Stimulated activated CD4-positive, alpha-beta T cell treated with anti-CD3 and anti-CD28 coated beads, TNF-alpha, amount 100 ng/mL, for 4 hours (primary cell): ENCODE results near the gene SUN2.

ENCODE experiments used
- DNase-seq, 3 experiments: peaks; one replicate each; pipeline ENCODE4 v3.0.0-alpha.2; 2020; ENCODE audit warnings: low read depth in 3 of 3

SUN2 gene

DNA sequence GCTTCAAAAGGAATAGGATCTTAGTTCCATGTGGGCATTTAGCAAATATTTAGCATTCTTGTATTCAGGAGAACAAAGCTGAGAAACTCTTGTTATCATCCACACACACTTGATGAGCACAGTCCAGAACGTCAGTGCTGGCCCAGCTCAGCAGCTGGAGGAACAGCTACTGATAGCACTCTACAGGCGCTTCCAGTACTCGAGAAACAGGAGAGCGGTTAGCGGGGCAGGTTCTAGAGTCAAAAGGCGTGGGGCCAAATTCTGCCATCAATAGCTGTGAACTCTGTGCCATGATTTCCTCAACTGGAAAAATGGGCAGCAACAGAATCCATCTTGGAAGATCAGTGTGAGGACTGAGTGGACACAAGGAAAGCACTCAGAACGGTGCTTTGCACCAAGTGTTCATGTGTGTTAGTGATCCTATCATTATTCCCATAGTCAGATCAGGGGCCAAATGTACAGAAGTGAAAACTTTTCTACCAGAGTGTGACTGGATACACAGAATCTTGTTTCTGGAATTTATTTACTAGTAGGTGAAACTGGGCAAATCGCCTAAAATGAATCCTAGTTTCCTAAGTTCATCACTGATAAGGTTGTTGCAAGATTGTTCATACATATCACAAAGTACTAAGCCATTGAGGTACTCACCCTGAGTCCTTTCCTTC, 58.2 kb downstream of the SUN2 start:
- DNase-seq = no peak

DNA sequence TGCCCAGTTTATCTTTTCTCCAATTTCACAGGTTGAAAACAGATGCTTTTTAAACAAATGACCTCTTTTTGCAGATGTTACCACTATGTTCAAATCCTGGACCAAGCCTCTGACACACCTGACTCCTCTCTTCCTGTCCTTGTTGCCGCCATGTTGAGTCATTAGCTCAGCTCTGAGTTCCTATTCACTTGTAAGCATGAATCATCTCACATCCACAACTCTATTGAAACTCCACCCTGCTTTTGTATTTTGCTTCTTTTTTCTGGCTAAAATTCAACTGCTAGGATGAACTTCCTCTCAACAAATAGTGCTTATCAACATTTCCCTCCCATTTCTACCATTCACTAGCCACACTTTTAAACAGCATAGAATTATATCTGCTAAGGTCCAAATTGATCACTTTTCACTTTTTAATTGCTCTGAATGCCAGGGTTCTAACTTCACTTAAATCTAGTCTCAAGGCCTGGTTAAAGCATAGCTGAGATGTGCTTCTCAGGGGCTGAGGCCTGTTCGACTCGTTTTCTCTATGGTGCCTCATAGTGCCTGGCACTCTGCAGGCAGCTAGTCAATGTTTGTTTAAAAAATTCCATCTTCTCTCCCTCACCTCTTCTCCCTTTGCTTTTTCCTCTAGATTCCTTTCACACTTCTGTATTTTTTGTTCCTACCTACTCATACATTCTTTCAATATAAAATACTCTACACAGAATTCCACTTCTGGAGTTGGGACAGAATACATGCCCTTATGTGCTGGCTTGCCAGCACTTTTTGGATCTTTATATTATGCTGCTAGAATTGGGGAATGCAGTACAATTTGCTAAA, 59.0 kb downstream of the SUN2 start:
- DNase-seq = peak in 1 of 3 experiments; percentile 41

DNA sequence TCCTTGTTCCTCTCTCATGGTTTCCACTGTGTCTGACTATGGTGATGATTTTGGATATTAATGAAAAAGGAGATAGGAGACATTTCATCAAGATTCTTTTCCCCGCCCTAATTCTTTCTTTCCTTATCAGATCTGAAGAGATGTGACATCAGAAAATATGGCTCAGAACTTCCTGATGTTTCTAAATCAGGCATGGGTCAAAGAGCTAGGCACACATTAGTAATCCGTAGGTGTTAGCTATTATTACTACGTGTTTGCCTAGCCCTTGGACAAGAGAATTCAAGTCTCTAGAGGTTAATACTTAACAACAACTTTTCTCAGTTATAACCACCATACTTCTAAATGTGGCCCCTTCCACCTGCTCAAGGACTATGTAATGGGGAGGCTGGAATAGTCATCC, 60.9 kb downstream of the SUN2 start:
- no peak for DNase-seq

DNA sequence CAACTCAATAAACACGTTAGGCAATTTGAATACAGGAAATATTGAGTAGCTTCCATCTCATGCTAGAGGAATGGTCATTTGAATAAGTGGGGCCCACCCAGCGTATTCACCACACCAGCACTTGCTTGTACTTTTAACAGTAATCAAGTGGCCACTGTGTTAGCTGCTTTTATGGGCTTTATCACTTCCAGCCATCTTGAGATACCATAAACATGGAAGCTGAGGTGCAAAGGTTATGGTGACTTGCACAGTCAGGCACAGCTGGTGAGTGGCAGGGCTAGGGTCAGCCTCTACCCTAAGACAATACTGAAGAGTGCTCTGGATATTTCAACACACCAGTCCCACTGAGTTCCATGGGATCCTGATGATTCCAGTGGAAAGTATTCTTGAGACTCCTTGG, 61.7 kb downstream of the SUN2 start:
- DNase-seq = no peak

DNA sequence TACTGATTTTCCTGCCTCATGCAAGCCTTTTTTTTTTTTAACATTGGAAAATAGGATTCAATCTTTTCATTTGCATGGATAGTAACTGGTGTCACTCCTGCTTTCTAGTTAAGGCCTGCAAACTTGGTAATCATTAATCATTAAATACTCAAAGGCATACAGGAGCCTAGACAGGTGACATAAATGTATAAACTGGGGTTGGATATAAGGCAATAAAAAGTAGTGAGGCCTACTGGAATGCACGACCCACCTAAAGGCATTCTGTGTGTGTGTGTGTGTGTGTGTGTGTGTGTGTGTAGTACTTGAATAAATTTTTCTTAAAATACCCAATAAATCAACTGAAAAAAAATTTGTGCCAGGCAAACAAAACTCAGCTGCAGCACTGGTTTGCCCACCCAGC, 66.1 kb downstream of the SUN2 start:
- DNase-seq = no peak

DNA sequence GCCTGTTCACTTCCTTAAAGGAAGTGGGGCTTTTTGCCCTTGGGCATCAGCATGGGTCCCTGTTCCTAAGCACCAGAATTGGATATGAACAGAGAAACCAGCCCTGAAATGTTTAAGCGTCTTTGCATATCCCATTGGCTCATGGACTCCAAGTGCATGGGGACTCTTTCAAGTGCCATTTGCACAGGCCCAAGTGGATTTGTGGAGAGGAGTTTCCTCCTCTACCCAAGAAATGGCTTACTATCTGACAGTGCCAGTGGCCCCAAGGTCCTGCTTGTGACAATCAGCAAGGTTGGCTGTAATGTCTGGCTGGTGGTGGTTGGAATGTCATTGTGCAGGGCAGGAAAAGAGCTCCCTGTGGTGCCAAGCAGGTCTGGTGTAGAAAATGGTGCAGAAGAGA, 70.0 kb downstream of the SUN2 start:
- DNase-seq = no peak

DNA sequence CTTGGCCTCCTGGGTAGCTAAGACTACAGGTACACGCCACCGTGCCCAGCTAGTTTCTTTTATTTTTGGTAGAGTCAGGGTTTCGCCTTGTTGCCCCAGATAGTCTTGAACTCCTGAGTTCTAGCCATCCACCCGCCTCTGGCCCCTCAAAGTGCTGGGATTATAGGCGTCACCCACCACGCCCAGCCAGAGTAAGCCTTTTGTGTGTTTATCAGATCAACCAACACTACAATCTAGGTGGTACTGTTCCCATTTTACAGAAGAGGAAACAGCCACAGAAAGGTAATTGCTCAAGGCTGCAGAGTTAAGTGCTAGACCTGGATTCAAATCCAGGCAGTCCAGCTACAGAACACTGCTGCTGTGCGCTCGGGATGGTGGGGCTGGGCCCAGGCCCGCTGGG, 70.9 kb downstream of the SUN2 start:
- no peak for DNase-seq
